ENCODE results near the gene RAB3C. TPM values are rescaled to one million over a fixed set of nuclear protein-coding genes. Genes with fewer than 3 reads are reported as not detected.

The RAB3C gene
- total RNA-seq, 4 donors from 2014 or later, result under 0.01 to 1.2 (median 0.41) TPM

- Histone ChIP-seq H3K36me3 (no peaks in the 10 kb centered on the region), H3K9me3 (no peaks in the 10 kb centered on the region), H3K4me1 (no peaks in the 10 kb centered on the region), H3K27ac (no peak overlapping the region), H3K4me3 (replicated peaks in 1 of 3) (no peak overlapping the region), H3K27me3 (no peaks in the 10 kb centered on the region)
- 83% methylated on average over 2 of the region's 2 CpGs for WGBS, 2 donors
- intact Hi-C loops (cut with DNase I), result no loop called here
- no peak for TF ChIP-seq CTCF (IDR thresholded peaks at IDR 0.05)
- no peak for TF ChIP-seq POLR2A (IDR thresholded peaks at IDR 0.05)
- no peak for DNase-seq
Observed at GRCh38 chr5:58677650-58678049, 94.8 kb downstream of the RAB3C start.

- no peak for TF ChIP-seq CTCF (IDR thresholded peaks at IDR 0.05)
- H3K27me3 ChIP-seq, result no peaks in the 10 kb centered on the region
- no peaks in the 10 kb centered on the region for H3K9me3 ChIP-seq
- no peaks in the 10 kb centered on the region for H3K4me1 ChIP-seq
- WGBS, 2 donors, result 21 to 32% methylated on average over 2 of the region's 2 CpGs
- no peak overlapping the region for H3K4me3 ChIP-seq (replicated peaks in 1 of 3)
- intact Hi-C loops (cut with DNase I), result no loop called here
- H3K27ac ChIP-seq, result no peak overlapping the region
- no peaks in the 10 kb centered on the region for H3K36me3 ChIP-seq
- DNase-seq, result no peak
Observed at GRCh38 chr5:58680503-58680902, 97.6 kb downstream of the RAB3C start.

GRCh38 chr5:58681943-58682342, 99.1 kb downstream of the RAB3C start:
- TF ChIP-seq POLR2A (IDR thresholded peaks at IDR 0.05) (no peak), CTCF (IDR thresholded peaks at IDR 0.05) (no peak)
- DNase-seq, result no peak
- H3K27me3 ChIP-seq, result no peaks in the 10 kb centered on the region
- no peak overlapping the region for H3K4me3 ChIP-seq (replicated peaks in 1 of 3)
- H3K27ac ChIP-seq, result no peak overlapping the region
- no peaks in the 10 kb centered on the region for H3K4me1 ChIP-seq
- no peaks in the 10 kb centered on the region for H3K36me3 ChIP-seq
- intact Hi-C loops (cut with DNase I), result no loop called here
- 87 to 89% methylated on average over 5 of the region's 5 CpGs for WGBS, 2 donors
- no peaks in the 10 kb centered on the region for H3K9me3 ChIP-seq

GRCh38 chr5:58683567-58683966, 100.7 kb downstream of the RAB3C start:
- Histone ChIP-seq H3K4me3 (replicated peaks in 1 of 3) (no peak overlapping the region), H3K27me3 (no peaks in the 10 kb centered on the region), H3K27ac (no peak overlapping the region), H3K9me3 (no peaks in the 10 kb centered on the region), H3K36me3 (no peaks in the 10 kb centered on the region), H3K4me1 (no peaks in the 10 kb centered on the region)
- TF ChIP-seq POLR2A (IDR thresholded peaks at IDR 0.05), result no peak
- no peak for TF ChIP-seq CTCF (IDR thresholded peaks at IDR 0.05)
- 96% methylated on average over 2 of the region's 2 CpGs for WGBS, 2 donors
- intact Hi-C loops (cut with DNase I), result no loop called here
- DNase-seq, result no peak

- no peaks in the 10 kb centered on the region for H3K4me1 ChIP-seq
- WGBS, 2 donors, result 67 to 78% methylated on average over 2 of the region's 2 CpGs
- no peak overlapping the region for H3K27ac ChIP-seq
- TF ChIP-seq POLR2A (IDR thresholded peaks at IDR 0.05) (no peak), CTCF (IDR thresholded peaks at IDR 0.05) (no peak)
- no peak for DNase-seq
- H3K36me3 ChIP-seq, result no peaks in the 10 kb centered on the region
- intact Hi-C loops (cut with DNase I), result no loop called here
- H3K4me3 ChIP-seq (replicated peaks in 1 of 3), result no peak overlapping the region
- H3K27me3 ChIP-seq, result no peaks in the 10 kb centered on the region
- no peaks in the 10 kb centered on the region for H3K9me3 ChIP-seq
Observed at GRCh38 chr5:58687079-58687478, 104.2 kb downstream of the RAB3C start.
